SU-DHL-6 (cell line): ENCODE data around the gene ZBBX.

Source experiments
- H2AFZ ChIP-seq: fragments of 200-600 bp; sonication (generic); 2 replicates; pipeline ENCODE4 v1.6.1; 2014; ENCODE audit warnings: low read depth, mild to moderate bottlenecking, moderate library complexity, mixed read lengths, antibody characterized with exemption, low read length; ENCODE audit not compliant: severe bottlenecking
- H3F3A ChIP-seq: fragments of 200-600 bp; shearing (Covaris generic); 2 replicates; pipeline ENCODE4 v1.6.0; 2016; ENCODE audit warnings: antibody characterized with exemption, mild to moderate bottlenecking; ENCODE audit not compliant: insufficient read depth
- H3K27ac ChIP-seq: fragments of 200-600 bp; sonication (generic); 2 replicates; pipeline ENCODE4 v1.5.1; 2016; ENCODE audit warnings: low read depth, mild to moderate bottlenecking, low read length, moderate library complexity, mixed read lengths
- H3K27me3 ChIP-seq: fragments of 200-600 bp; sonication (generic), shearing (Covaris generic); 2 replicates; pipeline ENCODE4 v1.6.0; 2014; ENCODE audit warnings: mild to moderate bottlenecking, low read length
- H3K36me3 ChIP-seq: fragments of 200-600 bp; sonication (generic); 2 replicates; pipeline ENCODE4 v1.6.1; 2014; ENCODE audit warnings: mild to moderate bottlenecking, low read length, mixed read lengths
- H3K4me2 ChIP-seq: fragments of 300-600, 200-600 bp; shearing (Covaris generic), sonication (generic); 2 replicates; pipeline ENCODE4 v1.6.0; 2014; ENCODE audit warnings: low read length, low read depth, mild to moderate bottlenecking; ENCODE audit not compliant: poor library complexity, severe bottlenecking
- H3K4me3 ChIP-seq: fragments of 200-600 bp; sonication (generic); 2 replicates; pipeline ENCODE4 v1.5.1; 2014; ENCODE audit warnings: antibody characterized with exemption, low read length, mild to moderate bottlenecking, mixed read lengths; ENCODE audit not compliant: insufficient read depth, poor library complexity, severe bottlenecking
- H3K79me2 ChIP-seq: fragments of 200-600 bp; sonication (generic); 2 replicates; pipeline ENCODE4 v1.6.1; 2014; ENCODE audit warnings: mild to moderate bottlenecking, low read length, moderate library complexity; ENCODE audit not compliant: insufficient read depth
- H3K9ac ChIP-seq: fragments of 200-600 bp; sonication (generic); 2 replicates; pipeline ENCODE4 v1.7.0; 2014; ENCODE audit warnings: mild to moderate bottlenecking, low read length
- H3K9me2 ChIP-seq: fragments of 200-600 bp; sonication (generic); replicated peaks from 2 replicates; pipeline ENCODE4 v1.6.1; 2014; ENCODE audit warnings: low read length; ENCODE audit not compliant: insufficient read depth
- H3K9me3 ChIP-seq: fragments of 200-600 bp; sonication (generic); 2 replicates; pipeline ENCODE4 v1.6.1; 2014; ENCODE audit warnings: low read length, mixed read lengths; ENCODE audit not compliant: insufficient read depth
- H4K20me1 ChIP-seq: fragments of 200-600 bp; sonication (generic); 2 replicates; pipeline ENCODE4 v1.6.1; 2014; ENCODE audit warnings: low read depth, mild to moderate bottlenecking, antibody characterized with exemption, low read length, moderate library complexity, mixed read lengths
- CTCF ChIP-seq: fragments of 200-600 bp; sonication (generic); IDR thresholded peaks from one replicate; pipeline ENCODE4 v1.5.1; 2017; ENCODE audit warnings: antibody characterized with exemption, mild to moderate bottlenecking, low read length, moderate library complexity; ENCODE audit not compliant: insufficient read depth, poor library complexity, severe bottlenecking
- EZH2phosphoT487 ChIP-seq: fragments of 200-600 bp; sonication (generic), shearing (Covaris generic); conservative IDR thresholded peaks from 2 replicates; pipeline ENCODE4 v1.6.1; 2018; ENCODE audit warnings: mild to moderate bottlenecking, antibody characterized with exemption, low read length, moderate library complexity, mixed read lengths

ZBBX gene

GRCh38 chr3:167246252-167246651 lies 133.8 kb downstream of the ZBBX start:
- Histone ChIP-seq H3K4me3 (no peak overlapping the region), H3K36me3 (no peaks in the 10 kb centered on the region), H3K27ac (no peak overlapping the region), H3F3A (no peaks in the 10 kb centered on the region), H3K27me3 (no peaks in the 10 kb centered on the region), H3K79me2 (no peaks in the 10 kb centered on the region), H3K9me2 (no peaks in the 10 kb centered on the region), H3K9ac (no peak overlapping the region), H2AFZ (no peak overlapping the region), H4K20me1 (no peaks in the 10 kb centered on the region), H3K4me2 (no peak overlapping the region), H3K9me3 (no peaks in the 10 kb centered on the region)
- TF ChIP-seq CTCF (no peak), EZH2phosphoT487 (no peak)

GRCh38 chr3:167241048-167241845 lies 138.8 kb downstream of the ZBBX start:
- no peaks in the 10 kb centered on the region for H4K20me1 ChIP-seq
- no peaks in the 10 kb centered on the region for H3K36me3 ChIP-seq
- no peaks in the 10 kb centered on the region for H3K9me2 ChIP-seq
- no peak overlapping the region for H3K9ac ChIP-seq
- H3K27ac ChIP-seq = no peak overlapping the region
- no peak overlapping the region for H3K4me2 ChIP-seq
- TF ChIP-seq EZH2phosphoT487 (no peak), CTCF (no peak)
- no peak overlapping the region for H2AFZ ChIP-seq
- no peaks in the 10 kb centered on the region for H3K79me2 ChIP-seq
- H3K9me3 ChIP-seq = no peaks in the 10 kb centered on the region
- no peaks in the 10 kb centered on the region for H3K27me3 ChIP-seq
- H3F3A ChIP-seq = no peaks in the 10 kb centered on the region
- H3K4me3 ChIP-seq = no peak overlapping the region

- Histone ChIP-seq H2AFZ (no peak overlapping the region), H3F3A (no peaks in the 10 kb centered on the region), H3K27me3 (no peaks in the 10 kb centered on the region), H3K4me2 (no peak overlapping the region), H3K9ac (no peak overlapping the region), H3K27ac (no peak overlapping the region), H4K20me1 (no peaks in the 10 kb centered on the region), H3K9me3 (no peaks in the 10 kb centered on the region), H3K79me2 (no peaks in the 10 kb centered on the region), H3K4me3 (no peak overlapping the region), H3K9me2 (no peaks in the 10 kb centered on the region), H3K36me3 (no peaks in the 10 kb centered on the region)
- TF ChIP-seq EZH2phosphoT487 (no peak), CTCF (no peak)
Observed at GRCh38 chr3:167228135-167228534, 152.0 kb downstream of the ZBBX start.
